ENCODE data around the gene OLFML2B.

DNA sequence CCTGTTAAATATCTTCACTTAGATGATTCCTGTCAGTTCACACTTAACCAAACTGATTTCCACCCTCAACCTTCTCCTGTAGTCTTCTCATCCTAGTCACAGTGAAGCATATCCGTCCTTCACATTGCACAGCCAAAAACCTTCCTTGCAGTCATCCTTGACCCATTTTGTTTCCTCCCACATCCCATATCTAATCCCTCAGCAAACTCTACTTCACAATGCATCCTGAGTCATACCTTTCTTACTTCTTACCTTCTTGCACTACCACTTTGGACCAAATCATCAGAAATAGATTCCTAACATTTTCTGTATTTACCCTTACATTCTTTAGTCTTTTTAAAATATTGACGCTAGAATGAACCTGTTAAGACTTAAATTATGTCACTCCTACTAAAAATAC, 86.9 kb downstream of the OLFML2B start:
- TF ChIP-seq SMC3 (IDR thresholded peaks at IDR 0.05; ENCODE audit: low read depth, low read length) (no peak), POLR2AphosphoS5 (IDR thresholded peaks at IDR 0.05; ENCODE audit: low read depth, low read length) (no peak), TCF12 (IDR thresholded peaks at IDR 0.05) (no peak), JUND (IDR thresholded peaks at IDR 0.05) (no peak)
- TF ChIP-seq, protein P1, sequence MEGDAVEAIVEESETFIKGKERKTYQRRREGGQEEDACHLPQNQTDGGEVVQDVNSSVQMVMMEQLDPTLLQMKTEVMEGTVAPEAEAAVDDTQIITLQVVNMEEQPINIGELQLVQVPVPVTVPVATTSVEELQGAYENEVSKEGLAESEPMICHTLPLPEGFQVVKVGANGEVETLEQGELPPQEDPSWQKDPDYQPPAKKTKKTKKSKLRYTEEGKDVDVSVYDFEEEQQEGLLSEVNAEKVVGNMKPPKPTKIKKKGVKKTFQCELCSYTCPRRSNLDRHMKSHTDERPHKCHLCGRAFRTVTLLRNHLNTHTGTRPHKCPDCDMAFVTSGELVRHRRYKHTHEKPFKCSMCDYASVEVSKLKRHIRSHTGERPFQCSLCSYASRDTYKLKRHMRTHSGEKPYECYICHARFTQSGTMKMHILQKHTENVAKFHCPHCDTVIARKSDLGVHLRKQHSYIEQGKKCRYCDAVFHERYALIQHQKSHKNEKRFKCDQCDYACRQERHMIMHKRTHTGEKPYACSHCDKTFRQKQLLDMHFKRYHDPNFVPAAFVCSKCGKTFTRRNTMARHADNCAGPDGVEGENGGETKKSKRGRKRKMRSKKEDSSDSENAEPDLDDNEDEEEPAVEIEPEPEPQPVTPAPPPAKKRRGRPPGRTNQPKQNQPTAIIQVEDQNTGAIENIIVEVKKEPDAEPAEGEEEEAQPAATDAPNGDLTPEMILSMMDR (IDR thresholded peaks at IDR 0.05), result no peak

Measured in SK-N-SH (cell line).